Astrocyte of the spinal cord (primary cell): ENCODE results near the gene ZBTB20.

Source experiments
- DNase-seq: peaks from one replicate; pipeline ENCODE4 v3.0.0; 2011; ENCODE audit warnings: low read depth, low spot score
- H3K4me3 ChIP-seq: 2 replicates; pipeline ENCODE4 v1.5.1; 2011; ENCODE audit warnings: low read depth, mild to moderate bottlenecking, low read length, moderate library complexity
- in situ Hi-C: cut with HindIII; loops from 2 replicates; pipeline ENCODE4 v1.10.0; 2017; ENCODE audit warnings: low sequenced_read_pairs
- TF ChIP-seq, protein P1 (sequence below): IDR thresholded peaks from 2 replicates; pipeline ENCODE4 v1.5.1; 2012; ENCODE audit warnings: low read depth, mild to moderate bottlenecking, low read length, inconsistent platforms

The ZBTB20 gene

DNA sequence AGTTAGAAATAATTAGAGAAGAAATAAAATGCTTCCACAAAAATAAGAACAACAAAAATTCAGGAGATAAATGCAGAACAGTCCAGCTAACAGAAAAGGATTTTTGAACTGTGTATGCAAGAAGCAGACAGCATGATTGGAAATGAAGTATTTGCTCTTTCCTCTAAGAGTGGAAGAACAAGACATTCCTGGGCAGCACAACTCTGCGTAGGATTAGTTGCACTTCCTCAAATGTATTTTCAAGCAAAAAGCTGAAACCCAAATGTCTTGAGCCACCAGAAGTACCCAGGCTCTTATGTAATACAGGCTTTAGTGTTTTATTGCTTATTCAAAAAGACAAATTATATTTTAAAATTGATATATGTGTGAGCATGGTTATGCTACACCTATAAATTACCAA lies 127.2 kb downstream of the ZBTB20 start:
- TF ChIP-seq, protein P1, sequence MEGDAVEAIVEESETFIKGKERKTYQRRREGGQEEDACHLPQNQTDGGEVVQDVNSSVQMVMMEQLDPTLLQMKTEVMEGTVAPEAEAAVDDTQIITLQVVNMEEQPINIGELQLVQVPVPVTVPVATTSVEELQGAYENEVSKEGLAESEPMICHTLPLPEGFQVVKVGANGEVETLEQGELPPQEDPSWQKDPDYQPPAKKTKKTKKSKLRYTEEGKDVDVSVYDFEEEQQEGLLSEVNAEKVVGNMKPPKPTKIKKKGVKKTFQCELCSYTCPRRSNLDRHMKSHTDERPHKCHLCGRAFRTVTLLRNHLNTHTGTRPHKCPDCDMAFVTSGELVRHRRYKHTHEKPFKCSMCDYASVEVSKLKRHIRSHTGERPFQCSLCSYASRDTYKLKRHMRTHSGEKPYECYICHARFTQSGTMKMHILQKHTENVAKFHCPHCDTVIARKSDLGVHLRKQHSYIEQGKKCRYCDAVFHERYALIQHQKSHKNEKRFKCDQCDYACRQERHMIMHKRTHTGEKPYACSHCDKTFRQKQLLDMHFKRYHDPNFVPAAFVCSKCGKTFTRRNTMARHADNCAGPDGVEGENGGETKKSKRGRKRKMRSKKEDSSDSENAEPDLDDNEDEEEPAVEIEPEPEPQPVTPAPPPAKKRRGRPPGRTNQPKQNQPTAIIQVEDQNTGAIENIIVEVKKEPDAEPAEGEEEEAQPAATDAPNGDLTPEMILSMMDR = no peak
- no peak for DNase-seq
- H3K4me3 ChIP-seq = no peak overlapping the region
- in situ Hi-C loops = no loop called here

DNA sequence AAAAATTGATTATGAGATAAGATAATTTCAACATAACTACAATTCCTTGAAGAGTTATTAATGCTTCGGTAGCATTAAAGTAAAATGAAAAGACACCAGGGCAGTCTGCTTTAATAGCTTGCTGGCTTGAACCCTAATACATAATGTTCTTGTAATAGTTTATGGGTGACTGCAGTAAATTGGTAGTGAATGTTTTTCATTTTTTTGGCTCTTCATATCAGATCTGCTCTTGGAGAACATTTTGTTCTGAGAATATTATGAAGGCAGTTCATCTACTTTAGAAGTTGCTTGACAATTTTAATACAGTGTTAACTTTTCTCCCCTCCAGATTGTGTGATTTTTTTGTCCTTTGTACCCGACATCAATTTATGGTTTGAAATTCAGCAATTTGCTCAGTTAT lies 128.4 kb downstream of the ZBTB20 start:
- no peak overlapping the region for H3K4me3 ChIP-seq
- in situ Hi-C loops = no loop called here
- TF ChIP-seq, protein P1 = no peak
- DNase-seq = no peak

DNA sequence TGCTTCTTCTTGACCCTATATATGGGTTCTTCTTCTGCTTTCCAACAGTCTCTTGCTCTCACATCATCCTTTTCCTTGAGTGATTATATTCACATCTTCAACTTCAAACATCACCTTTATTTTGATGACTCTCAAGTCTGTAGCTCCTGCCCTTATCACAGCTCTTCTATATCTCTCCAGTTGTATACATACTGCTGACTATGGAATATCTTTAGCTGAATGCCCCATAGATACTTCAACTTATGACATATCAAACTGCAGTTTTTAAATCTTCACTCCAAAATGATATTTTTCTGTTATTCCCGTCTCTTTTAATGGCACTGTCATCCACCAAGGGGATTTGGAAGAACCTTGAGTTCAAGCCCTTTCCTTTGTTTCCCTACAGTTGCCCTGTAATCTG lies 139.1 kb downstream of the ZBTB20 start:
- TF ChIP-seq, protein P1 = no peak
- H3K4me3 ChIP-seq = no peak overlapping the region
- DNase-seq = no peak
- in situ Hi-C loops = no loop called here

DNA sequence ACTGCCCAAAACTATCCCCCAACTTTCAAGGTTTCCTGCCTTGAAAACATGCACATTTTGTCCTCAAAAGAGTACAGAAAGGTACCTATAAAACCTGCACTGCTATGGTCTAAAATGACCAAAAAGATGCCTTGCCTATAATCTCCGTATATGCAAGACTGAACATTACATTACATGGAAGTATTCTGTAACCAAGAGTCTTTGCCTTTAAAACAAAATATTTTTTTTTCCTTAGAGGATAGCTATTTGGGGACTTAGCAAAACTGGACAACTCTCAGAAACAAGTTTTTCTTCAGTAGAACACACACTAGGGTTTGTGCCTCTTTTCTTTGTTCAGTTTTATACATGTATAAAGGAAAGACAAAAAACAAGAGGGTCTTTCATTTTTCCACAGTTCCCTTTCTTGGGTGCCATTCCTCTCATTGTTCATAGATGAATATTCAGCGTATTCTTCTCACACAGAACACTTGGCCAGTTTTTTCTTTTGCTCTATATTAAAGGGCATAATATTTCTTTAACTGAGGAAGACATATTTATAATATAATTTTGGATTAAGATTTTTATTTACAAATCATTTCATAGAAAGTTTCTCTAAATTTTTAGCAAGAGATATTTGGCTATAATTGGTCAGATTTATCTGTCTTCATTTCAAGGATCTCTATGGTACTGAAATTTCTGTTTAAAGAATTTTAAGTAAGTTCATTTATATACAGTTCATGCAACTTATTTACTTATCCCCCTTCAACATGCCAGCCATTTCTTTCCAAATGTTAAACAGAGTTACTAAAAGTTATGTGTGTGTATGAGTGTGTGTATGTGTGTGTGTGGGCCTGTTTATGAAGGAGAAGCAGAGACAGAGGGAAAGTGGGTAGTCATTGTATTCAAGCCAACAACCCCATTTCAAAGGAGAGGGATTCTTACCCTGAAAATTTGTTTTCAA lies 142.6 kb downstream of the ZBTB20 start:
- no peak for DNase-seq
- H3K4me3 ChIP-seq = no peak overlapping the region
- TF ChIP-seq, protein P1 = no peak
- in situ Hi-C loops = no loop called here

DNA sequence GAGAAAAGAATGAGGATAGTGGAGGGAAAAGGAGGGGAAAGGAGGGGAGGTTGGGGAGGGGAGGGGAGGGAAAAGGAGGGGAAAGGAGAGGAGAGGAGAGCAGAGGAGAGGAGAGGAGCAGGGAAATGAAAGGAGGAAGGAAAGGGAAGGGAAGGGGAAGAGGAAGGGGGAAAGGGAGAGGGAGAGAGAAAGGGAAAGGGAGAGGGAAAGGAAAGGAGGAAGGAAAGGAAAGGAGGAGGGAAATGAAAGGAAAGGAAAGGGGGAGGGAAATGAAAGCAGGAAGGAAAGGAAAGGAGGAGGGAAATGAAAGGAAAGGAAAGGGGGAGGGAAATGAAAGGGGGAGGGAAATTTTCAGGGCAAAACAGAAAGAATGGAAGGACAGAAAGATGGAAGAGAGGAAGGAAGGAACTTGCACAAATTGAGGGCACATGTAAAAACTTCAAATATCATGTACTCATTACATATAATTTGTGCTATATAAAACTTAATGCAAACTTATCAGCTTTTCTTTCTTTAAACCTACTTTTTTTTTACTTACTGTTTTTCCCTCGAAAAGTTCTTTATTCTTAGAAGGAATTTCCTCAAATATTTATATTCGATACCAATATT lies 148.0 kb downstream of the ZBTB20 start:
- in situ Hi-C loops = no loop called here
- no peak overlapping the region for H3K4me3 ChIP-seq
- no peak for DNase-seq

DNA sequence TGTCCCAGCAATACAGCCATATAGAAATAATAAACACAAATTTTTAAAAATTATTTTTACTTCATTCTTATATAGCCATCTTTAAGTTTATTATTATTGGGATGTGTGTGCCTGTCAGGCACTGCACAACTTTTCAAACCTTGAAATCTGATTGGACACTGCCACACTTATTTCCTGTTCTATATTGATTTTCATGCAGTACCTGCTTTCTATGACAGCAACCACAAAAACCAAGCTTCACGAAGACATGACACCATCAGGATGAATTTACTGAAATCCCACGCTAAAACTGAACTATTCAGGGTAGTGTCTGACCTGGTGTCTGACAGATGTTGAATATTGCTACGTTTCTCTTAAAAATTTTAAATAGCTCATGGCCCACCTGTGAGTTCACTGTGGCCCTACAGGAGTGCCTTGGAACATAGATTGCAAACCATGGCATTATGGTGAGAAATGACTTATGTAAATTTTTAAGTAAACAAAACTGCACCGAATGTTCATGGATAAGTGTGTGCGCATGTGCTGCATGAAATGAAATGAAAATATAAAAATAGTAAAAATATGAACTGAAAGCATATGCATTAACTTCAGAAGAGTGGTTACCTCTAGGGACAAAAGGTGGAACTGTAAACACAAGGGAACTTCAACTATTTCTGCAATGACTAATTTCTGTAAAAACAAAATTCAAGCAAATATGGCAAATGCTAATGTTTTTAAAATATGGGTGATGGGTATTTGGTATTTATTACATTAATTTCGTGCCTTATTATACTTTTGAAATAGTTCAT lies 152.3 kb downstream of the ZBTB20 start:
- in situ Hi-C loops = no loop called here
- H3K4me3 ChIP-seq = no peak overlapping the region
- DNase-seq = no peak
- TF ChIP-seq, protein P1 = no peak

More for the DNA sequence above, 148.0 kb downstream of the ZBTB20 start:
- TF ChIP-seq, protein P1 = no peak
